MV-4-11 (cell line): ENCODE results near the gene ITPKB.
A peak's percentile ranks its signal among the peaks of the same experiment; 100 is the strongest.

ENCODE experiments used
- DNase-seq: peaks from one replicate; lab custom pipeline; 2025; lab: John Stamatoyannopoulos, UW

ITPKB gene

GRCh38 chr1:226704169-226704937 lies 34.7 kb downstream of the ITPKB start:
- DNase-seq: no peak

GRCh38 chr1:226702957-226703831 lies 35.9 kb downstream of the ITPKB start:
- DNase-seq: peak; percentile 31

- DNase-seq: no peak
These were observed 36.6 kb downstream of the ITPKB start for GRCh38 chr1:226702318-226702956.

- no peak for DNase-seq
These were observed 38.2 kb downstream of the ITPKB start for GRCh38 chr1:226700861-226701260.

- DNase-seq: no peak
These were observed 39.9 kb downstream of the ITPKB start for GRCh38 chr1:226699166-226699565.

GRCh38 chr1:226698659-226699058 lies 40.4 kb downstream of the ITPKB start:
- DNase-seq: no peak

- no peak for DNase-seq
These were observed 41.0 kb downstream of the ITPKB start for GRCh38 chr1:226697929-226698544.

- DNase-seq: no peak
These were observed 41.7 kb downstream of the ITPKB start for GRCh38 chr1:226697151-226697928.

- peak; percentile 7 for DNase-seq
These were observed 42.5 kb downstream of the ITPKB start for GRCh38 chr1:226696547-226696946.

GRCh38 chr1:226695335-226695900 lies 43.7 kb downstream of the ITPKB start:
- no peak for DNase-seq

GRCh38 chr1:226692823-226693222 lies 46.3 kb downstream of the ITPKB start:
- no peak for DNase-seq

GRCh38 chr1:226692051-226692792 lies 46.9 kb downstream of the ITPKB start:
- no peak for DNase-seq

- no peak for DNase-seq
These were observed 47.8 kb downstream of the ITPKB start for GRCh38 chr1:226691247-226691646.

- no peak for DNase-seq
These were observed 48.6 kb downstream of the ITPKB start for GRCh38 chr1:226690460-226690982.

GRCh38 chr1:226688808-226689207 lies 50.3 kb downstream of the ITPKB start:
- DNase-seq: no peak

GRCh38 chr1:226688056-226688748 lies 50.9 kb downstream of the ITPKB start:
- DNase-seq: no peak

GRCh38 chr1:226687426-226687825 lies 51.7 kb downstream of the ITPKB start:
- peak; percentile 19 for DNase-seq

- DNase-seq: no peak
These were observed 52.3 kb downstream of the ITPKB start for GRCh38 chr1:226686440-226687425.
